Neuronal stem cell (in vitro differentiated cells): ENCODE data around the gene HUNK.

Experiments
- DNase-seq: peaks from one replicate; pipeline ENCODE4 v3.0.0-alpha.2; 2013; ENCODE audit warnings: low spot score
- H2AFZ ChIP-seq: one replicate; pipeline ENCODE4 v1.6.1; 2013; ENCODE audit warnings: mild to moderate bottlenecking, low read length, inconsistent platforms
- H2AK5ac ChIP-seq: 2 replicates; pipeline ENCODE4 v1.6.1; 2013; ENCODE audit warnings: low read depth, mild to moderate bottlenecking, inconsistent platforms, low read length, moderate library complexity, mixed read lengths
- H2BK120ac ChIP-seq: 2 replicates; pipeline ENCODE4 v1.6.1; 2013; ENCODE audit warnings: low read depth, mild to moderate bottlenecking, inconsistent platforms, low read length, moderate library complexity, mixed read lengths
- H2BK12ac ChIP-seq: one replicate; pipeline ENCODE4 v1.6.1; 2013; ENCODE audit warnings: low read length, inconsistent platforms
- H2BK15ac ChIP-seq: 2 replicates; pipeline ENCODE4 v1.6.1; 2013; ENCODE audit warnings: mild to moderate bottlenecking, low read length, inconsistent platforms, mixed read lengths
- H2BK5ac ChIP-seq: one replicate; pipeline ENCODE4 v1.6.1; 2013; ENCODE audit warnings: inconsistent platforms, mild to moderate bottlenecking, low read length, moderate library complexity
- H3K14ac ChIP-seq: one replicate; pipeline ENCODE4 v1.6.1; 2013; ENCODE audit warnings: low read length, inconsistent platforms
- H3K18ac ChIP-seq: 2 replicates; pipeline ENCODE4 v1.6.1; 2013; ENCODE audit warnings: low read length, inconsistent platforms
- H3K23ac ChIP-seq: 2 replicates; pipeline ENCODE4 v1.6.1; 2013; ENCODE audit warnings: low read depth, mild to moderate bottlenecking, mixed read lengths, low read length, inconsistent platforms; ENCODE audit not compliant: poor library complexity
- H3K27ac ChIP-seq: replicated peaks from 3 replicates; pipeline ENCODE4 v1.5.1; 2013; ENCODE audit warnings: low read length, inconsistent platforms
- H3K27me3 ChIP-seq, 3 experiments: 2 replicates each; pipeline ENCODE4 v1.6.1; 2013; ENCODE audit warnings: low read length in 3 of 3, mild to moderate bottlenecking in 2 of 3, inconsistent platforms in 1 of 3, low read depth in 1 of 3, mixed read lengths in 1 of 3, moderate library complexity in 1 of 3; ENCODE audit not compliant: control insufficient read depth in 3 of 3, insufficient read depth in 3 of 3
- H3K36me3 ChIP-seq, 2 donors: replicated peaks in 1 of 2; 2 replicates each; pipeline ENCODE4 v1.6.1; 2013; ENCODE audit warnings: low read length in 2 of 2; ENCODE audit not compliant: control insufficient read depth in 2 of 2, insufficient read depth in 2 of 2
- H3K4ac ChIP-seq: 2 replicates; pipeline ENCODE4 v1.6.1; 2013; ENCODE audit warnings: inconsistent platforms, mild to moderate bottlenecking, low read length, moderate library complexity
- H3K4me1 ChIP-seq, 2 donors: 1 replicate in 1 of 2; 2 replicates in 1 of 2; pipeline ENCODE4 v1.6.1; 2013; ENCODE audit warnings: low read length in 2 of 2, low read depth in 1 of 2; ENCODE audit not compliant: control insufficient read depth in 2 of 2, insufficient read depth in 1 of 2
- H3K4me2 ChIP-seq: one replicate; pipeline ENCODE4 v1.6.1; 2013; ENCODE audit warnings: mild to moderate bottlenecking, low read length, inconsistent platforms; ENCODE audit not compliant: insufficient read depth, poor library complexity, severe bottlenecking
- H3K4me3 ChIP-seq, 2 donors: 2 replicates each; pipeline ENCODE4 v1.5.1; 2013; ENCODE audit warnings: low read length in 2 of 2, mild to moderate bottlenecking in 2 of 2, inconsistent platforms in 1 of 2, moderate library complexity in 1 of 2
- H3K79me1 ChIP-seq: one replicate; pipeline ENCODE4 v1.6.1; 2013; ENCODE audit warnings: low read depth, mild to moderate bottlenecking, inconsistent platforms, low read length, moderate library complexity
- H3K9ac ChIP-seq: one replicate; pipeline ENCODE4 v1.6.1; 2013; ENCODE audit warnings: mild to moderate bottlenecking, low read depth, low read length, inconsistent platforms; ENCODE audit not compliant: poor library complexity
- H3K9me3 ChIP-seq, 2 donors: replicated peaks in 1 of 2; 2 replicates each; pipeline versions ENCODE3 to v1.6.1; 2013; ENCODE audit warnings: low read length in 2 of 2, mild to moderate bottlenecking in 2 of 2, inconsistent platforms in 1 of 2, low read depth in 1 of 2, mixed read lengths in 1 of 2, moderate library complexity in 1 of 2; ENCODE audit not compliant: control insufficient read depth in 2 of 2, insufficient read depth in 1 of 2
- H4K8ac ChIP-seq: one replicate; pipeline ENCODE4 v1.6.1; 2013; ENCODE audit warnings: low read depth, mild to moderate bottlenecking, inconsistent platforms, low read length, moderate library complexity
- H4K91ac ChIP-seq: one replicate; pipeline ENCODE4 v1.6.1; 2013; ENCODE audit warnings: low read length, low read depth, mild to moderate bottlenecking, inconsistent platforms; ENCODE audit not compliant: poor library complexity
- WGBS, 2 donors: extraction: QIAGEN DNeasy Blood & Tissue Kit; methylation state at CpG; one replicate each; pipeline ENCODE4 v1.1.7; 2013; ENCODE audit warnings: missing lambda C conversion rate in 2 of 2, mixed read lengths in 1 of 2; ENCODE audit not compliant: insufficient read length in 2 of 2, insufficient replicate concordance in 1 of 2; ENCODE audit errors: extremely low coverage in 2 of 2; 5-methylcytosine and 5-hydroxymethylcytosine counted together

The HUNK gene

GRCh38 chr21:31888936-31889371 is 16.1 kb downstream of the HUNK start:
- Histone ChIP-seq H3K23ac (no peak overlapping the region), H2BK12ac (no peak overlapping the region), H3K27me3 (no peaks in the 10 kb centered on the region), H2BK15ac (no peak overlapping the region), H4K8ac (no peak overlapping the region), H2AFZ (no peak overlapping the region), H3K14ac (no peak overlapping the region), H3K36me3 (peaks cover 0 to 15% of the 10 kb centered on the region in 2 donors), H3K9ac (no peak overlapping the region), H3K9me3 (peaks cover 0 to 7% of the 10 kb centered on the region in 2 donors), H3K79me1 (peaks cover 6% of the 10 kb centered on the region), H2AK5ac (no peak overlapping the region), H3K4me3 (no peak overlapping the region), H2BK5ac (no peak overlapping the region), H4K91ac (no peak overlapping the region), H3K4ac (no peak overlapping the region), H3K27ac (peak overlapping the region; percentile 19), H3K18ac (no peak overlapping the region), H3K4me2 (no peak overlapping the region), H3K4me1 (peaks cover 3 to 11% of the 10 kb centered on the region in 2 donors), H2BK120ac (no peak overlapping the region)
- no CpG with 5 or more reads among the region's 8 CpGs for WGBS, 2 donors
- no peak for DNase-seq

DNA sequence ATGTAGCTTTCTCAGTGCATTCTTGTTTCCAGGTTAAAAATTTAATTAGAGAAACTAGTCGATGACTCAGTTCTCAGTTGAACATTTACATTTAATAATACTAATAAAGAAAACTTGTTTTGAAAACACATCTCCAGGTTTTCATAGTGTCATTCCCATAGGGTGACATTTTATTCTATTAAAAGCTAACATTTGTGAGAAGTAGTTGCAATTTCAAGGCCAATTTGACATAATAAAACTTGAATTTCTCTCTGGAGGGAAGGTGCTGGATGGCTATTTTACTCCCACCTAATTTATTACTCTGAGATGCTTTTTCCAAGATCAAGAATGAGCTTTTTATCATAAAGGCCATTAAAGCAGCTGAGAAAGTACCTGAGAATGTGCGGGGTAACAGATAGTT is 16.6 kb downstream of the HUNK start:
- Histone ChIP-seq H4K8ac (no peak overlapping the region), H2BK5ac (no peak overlapping the region), H2BK12ac (no peak overlapping the region), H3K79me1 (peaks cover 6% of the 10 kb centered on the region), H3K23ac (no peak overlapping the region), H2AK5ac (no peak overlapping the region), H3K4me1 (peaks cover 3 to 11% of the 10 kb centered on the region in 2 donors), H2BK15ac (no peak overlapping the region), H3K36me3 (peaks cover 0 to 15% of the 10 kb centered on the region in 2 donors), H3K27me3 (no peaks in the 10 kb centered on the region), H2BK120ac (no peak overlapping the region), H3K4ac (no peak overlapping the region), H3K9me3 (peaks cover 0 to 11% of the 10 kb centered on the region in 2 donors), H2AFZ (no peak overlapping the region), H3K27ac (no peak overlapping the region), H3K9ac (no peak overlapping the region), H3K14ac (no peak overlapping the region), H3K4me3 (no peak overlapping the region), H3K4me2 (no peak overlapping the region), H4K91ac (no peak overlapping the region), H3K18ac (no peak overlapping the region)
- DNase-seq: no peak
- WGBS, 2 donors: no CpG with 5 or more reads among the region's 2 CpGs

DNA sequence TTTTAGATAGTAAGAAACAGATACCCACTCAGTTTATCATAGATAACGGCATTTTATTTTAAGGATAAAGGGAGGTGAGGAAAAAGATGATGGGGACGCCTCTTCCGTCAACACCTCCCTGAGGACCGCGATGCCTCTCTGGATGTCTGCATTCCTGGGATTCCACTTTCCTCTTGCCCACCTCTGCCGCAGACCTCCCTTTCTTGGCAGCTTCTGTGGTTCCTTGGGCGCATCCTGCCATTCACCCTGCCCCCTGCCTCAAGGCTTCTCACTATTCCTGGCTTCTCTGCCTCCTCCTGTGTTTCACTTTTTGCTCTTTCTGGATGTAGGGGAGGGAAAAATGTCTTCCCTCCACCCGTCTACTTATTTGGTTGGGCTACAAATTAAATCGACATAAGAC is 19.9 kb downstream of the HUNK start:
- Histone ChIP-seq H3K27me3 (no peaks in the 10 kb centered on the region), H2BK12ac (no peak overlapping the region), H3K9me3 (peaks cover 0 to 10% of the 10 kb centered on the region in 2 donors), H2BK15ac (no peak overlapping the region), H2AK5ac (no peak overlapping the region), H3K18ac (no peak overlapping the region), H3K27ac (no peak overlapping the region), H2AFZ (no peak overlapping the region), H3K36me3 (peaks cover 0 to 20% of the 10 kb centered on the region in 2 donors), H3K23ac (no peak overlapping the region), H3K4me1 (peaks cover 6 to 11% of the 10 kb centered on the region in 2 donors), H3K14ac (no peak overlapping the region), H2BK120ac (no peak overlapping the region), H2BK5ac (no peak overlapping the region), H3K4me3 (no peak overlapping the region), H3K4me2 (no peak overlapping the region), H4K8ac (no peak overlapping the region), H3K9ac (no peak overlapping the region), H4K91ac (no peak overlapping the region), H3K4ac (no peak overlapping the region), H3K79me1 (peaks cover 4% of the 10 kb centered on the region)
- no CpG with 5 or more reads among the region's 9 CpGs for WGBS, 2 donors
- no peak for DNase-seq

GRCh38 chr21:31893851-31894415 is 21.1 kb downstream of the HUNK start:
- Histone ChIP-seq H2AFZ (no peak overlapping the region), H3K27me3 (no peaks in the 10 kb centered on the region), H3K79me1 (peaks cover 5% of the 10 kb centered on the region), H2BK5ac (no peak overlapping the region), H2BK120ac (no peak overlapping the region), H3K4me2 (no peak overlapping the region), H2AK5ac (no peak overlapping the region), H4K8ac (no peak overlapping the region), H3K9me3 (peaks cover 0 to 10% of the 10 kb centered on the region in 2 donors), H3K9ac (no peak overlapping the region), H3K4me1 (peaks cover 6 to 9% of the 10 kb centered on the region in 2 donors), H3K27ac (no peak overlapping the region), H3K23ac (no peak overlapping the region), H3K18ac (no peak overlapping the region), H2BK15ac (no peak overlapping the region), H2BK12ac (no peak overlapping the region), H3K14ac (no peak overlapping the region), H3K36me3 (peaks cover 0 to 24% of the 10 kb centered on the region in 2 donors), H3K4me3 (no peak overlapping the region), H4K91ac (no peak overlapping the region), H3K4ac (no peak overlapping the region)
- no CpG with 5 or more reads among the region's 6 CpGs for WGBS, 2 donors
- DNase-seq: no peak
